SK-N-SH treated with all-trans-retinoic acid at 6 μM for 48 hours (cell line): ENCODE measurements around the gene SLC10A2.
A peak's percentile ranks its signal among the peaks of the same experiment; 100 is the strongest.
"Not testable (repeated sequence)": the region's sequence is repeated elsewhere in the genome, so short reads cannot be mapped to it uniquely, and the experiment has no call there.

Experiments
- ATAC-seq: fragments of 200-7000 bp; cut with Tn5 transposase; 3 replicates; pipeline ENCODE4 v1.9.1; 2020; ENCODE audit warnings: mild to moderate bottlenecking, moderate library complexity
- ARNTL ChIP-seq: fragments of 450-650 bp; formaldehyde crosslinking; IDR thresholded peaks from 2 replicates; pipeline ENCODE4 v1.5.0; 2020; ENCODE audit warnings: low read depth, mild to moderate bottlenecking, moderate library complexity, borderline replicate concordance
- BACH2 ChIP-seq: fragments of 250-450 bp; sonication (Bioruptor Pico); IDR thresholded peaks from 2 replicates; pipeline ENCODE4 v1.9.0; 2021; ENCODE audit warnings: mild to moderate bottlenecking, borderline replicate concordance
- ESRRG ChIP-seq: fragments of 250-450 bp; sonication (Bioruptor Pico); IDR thresholded peaks from 2 replicates; pipeline ENCODE4 v1.6.1; 2021; ENCODE audit warnings: mild to moderate bottlenecking
- ISL1 ChIP-seq: fragments of 250-450 bp; sonication (Bioruptor Pico); IDR thresholded peaks from 2 replicates; pipeline ENCODE4 v2.1.2; 2022; ENCODE audit warnings: mild to moderate bottlenecking, moderate library complexity
- PPARA ChIP-seq: fragments of 250-450 bp; sonication (Bioruptor Pico); IDR thresholded peaks from 2 replicates; pipeline ENCODE4 v1.5.0; 2020; ENCODE audit warnings: mild to moderate bottlenecking, borderline replicate concordance
- RARB ChIP-seq: fragments of 250-450 bp; sonication (Bioruptor Pico); IDR thresholded peaks from 2 replicates; pipeline ENCODE4 v1.8.0; 2021; ENCODE audit warnings: mild to moderate bottlenecking, moderate library complexity
- SNAI2 ChIP-seq: fragments of 250-450 bp; sonication (Bioruptor Pico); IDR thresholded peaks from 2 replicates; pipeline ENCODE4 v1.5.0; 2020; ENCODE audit warnings: mild to moderate bottlenecking, moderate library complexity
- TCF4 ChIP-seq: fragments of 250-450 bp; sonication (Bioruptor Pico); IDR thresholded peaks from 2 replicates; pipeline ENCODE4 v1.8.0; 2021; ENCODE audit warnings: mild to moderate bottlenecking, moderate library complexity, borderline replicate concordance
- ZC3H10 ChIP-seq: fragments of 250-450 bp; sonication (Bioruptor Pico); IDR thresholded peaks from 2 replicates; pipeline ENCODE4 v1.5.1; 2021; ENCODE audit warnings: mild to moderate bottlenecking, moderate library complexity
- ZFP3 ChIP-seq: fragments of 250-450 bp; sonication (Bioruptor Pico); IDR thresholded peaks from 2 replicates; pipeline ENCODE4 v1.5.0; 2020; ENCODE audit warnings: mild to moderate bottlenecking, moderate library complexity
- ZFP30 ChIP-seq: fragments of 450-650 bp; formaldehyde crosslinking; IDR thresholded peaks from 2 replicates; pipeline ENCODE4 v1.5.0; 2022; ENCODE audit warnings: mild to moderate bottlenecking, moderate library complexity
- ZNF565 ChIP-seq: fragments of 450-650 bp; formaldehyde crosslinking; conservative IDR thresholded peaks from 2 replicates; pipeline ENCODE4 v1.5.0; 2020; ENCODE audit warnings: low read depth, mild to moderate bottlenecking, moderate library complexity
- ZNF8 ChIP-seq: fragments of 450-650 bp; formaldehyde crosslinking; IDR thresholded peaks from 2 replicates; pipeline ENCODE4 v1.5.0; 2020; ENCODE audit warnings: mild to moderate bottlenecking, moderate library complexity
- TF ChIP-seq, protein P1 (sequence below): fragments of 250-450 bp; sonication (Bioruptor Pico); IDR thresholded peaks from 2 replicates; pipeline ENCODE4 v1.5.0; 2020; ENCODE audit warnings: mild to moderate bottlenecking, moderate library complexity
- TF ChIP-seq, protein P2 (sequence below): fragments of 250-450 bp; sonication (Bioruptor Pico); IDR thresholded peaks from 2 replicates; pipeline ENCODE4 v1.5.1; 2021; ENCODE audit warnings: mild to moderate bottlenecking, moderate library complexity
- TF ChIP-seq, protein P3 (sequence below): fragments of 250-450 bp; sonication (Bioruptor Pico); IDR thresholded peaks from 2 replicates; pipeline ENCODE4 v1.5.1; 2020; ENCODE audit warnings: low read depth, mild to moderate bottlenecking, moderate library complexity
- TF ChIP-seq, protein P4 (sequence below): fragments of 250-450 bp; sonication (Bioruptor Pico); IDR thresholded peaks from 2 replicates; pipeline ENCODE4 v1.8.0; 2021; ENCODE audit warnings: low read depth, mild to moderate bottlenecking, moderate library complexity, borderline replicate concordance
- TF ChIP-seq, protein P5 (sequence below): fragments of 250-450 bp; sonication (Bioruptor Pico); IDR thresholded peaks from 2 replicates; pipeline ENCODE4 v1.8.0; 2020; ENCODE audit warnings: mild to moderate bottlenecking, moderate library complexity, borderline replicate concordance

Gene SLC10A2, protein sequence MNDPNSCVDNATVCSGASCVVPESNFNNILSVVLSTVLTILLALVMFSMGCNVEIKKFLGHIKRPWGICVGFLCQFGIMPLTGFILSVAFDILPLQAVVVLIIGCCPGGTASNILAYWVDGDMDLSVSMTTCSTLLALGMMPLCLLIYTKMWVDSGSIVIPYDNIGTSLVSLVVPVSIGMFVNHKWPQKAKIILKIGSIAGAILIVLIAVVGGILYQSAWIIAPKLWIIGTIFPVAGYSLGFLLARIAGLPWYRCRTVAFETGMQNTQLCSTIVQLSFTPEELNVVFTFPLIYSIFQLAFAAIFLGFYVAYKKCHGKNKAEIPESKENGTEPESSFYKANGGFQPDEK

DNA sequence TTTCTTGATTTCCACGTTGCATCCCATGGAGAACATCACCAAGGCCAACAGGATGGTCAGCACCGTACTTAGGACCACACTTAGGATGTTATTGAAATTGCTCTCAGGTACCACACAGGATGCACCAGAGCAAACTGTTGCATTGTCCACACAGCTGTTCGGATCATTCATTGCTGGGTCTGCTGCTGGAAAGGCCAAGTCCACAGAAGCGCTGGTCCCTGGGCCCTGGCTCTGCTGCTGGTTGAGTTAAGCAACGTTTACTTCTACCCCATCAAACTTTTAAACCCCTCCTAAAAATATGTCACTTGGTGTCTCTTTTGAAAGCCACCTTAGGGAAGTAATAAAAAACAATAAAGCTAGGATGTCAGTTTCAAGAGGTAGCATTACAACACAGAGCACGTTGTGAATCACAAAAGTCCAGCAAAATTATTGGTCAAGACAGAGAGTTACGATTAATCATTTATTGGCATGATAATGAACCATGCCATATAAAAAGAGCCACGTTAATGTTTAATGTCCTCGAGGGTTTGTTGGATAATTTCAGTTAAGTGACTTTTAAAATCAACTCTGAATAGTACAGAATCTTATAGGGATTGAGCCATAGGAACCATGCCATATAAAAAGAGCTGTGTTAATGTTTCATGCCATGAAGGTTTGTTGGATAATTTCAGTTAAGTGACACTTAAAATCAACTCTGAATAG lies at the start of gene SLC10A2:
Gene SLC10A2, minus strand, starts transcription at position 339 of the 702 bp plus-strand sequence. Its CDS starts 168 bp downstream, at position 171.
- no peak for TF ChIP-seq ZNF8 (CRISPR knock-in tag)
- TF ChIP-seq ZFP3: no peak
- no peak for ATAC-seq

DNA sequence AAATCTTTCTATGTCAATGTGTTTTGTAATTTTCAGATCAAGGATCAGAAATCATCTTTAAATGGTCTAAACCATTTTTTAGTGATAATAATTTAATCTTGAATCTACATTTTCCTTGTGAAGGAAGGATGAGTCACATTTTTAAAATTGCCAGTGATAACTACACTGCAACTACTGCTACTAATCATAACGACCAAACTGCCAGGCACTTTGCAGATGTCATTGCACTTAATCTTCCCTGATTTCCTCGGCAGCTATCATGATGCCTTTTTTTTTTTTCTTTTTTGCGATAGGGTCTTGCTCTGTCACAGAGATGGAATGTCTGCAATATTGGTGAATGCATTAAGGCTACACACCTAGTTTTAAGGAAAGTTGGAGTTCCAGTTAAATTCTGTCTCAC lies 41.4 kb upstream of the SLC10A2 start:
- TF ChIP-seq ISL1 (CRISPR knock-in tag) (peak; percentile 82), ZNF8 (CRISPR knock-in tag) (no peak), PPARA (no peak), ZC3H10 (no peak), SNAI2 (no peak)
- TF ChIP-seq, protein P1, sequence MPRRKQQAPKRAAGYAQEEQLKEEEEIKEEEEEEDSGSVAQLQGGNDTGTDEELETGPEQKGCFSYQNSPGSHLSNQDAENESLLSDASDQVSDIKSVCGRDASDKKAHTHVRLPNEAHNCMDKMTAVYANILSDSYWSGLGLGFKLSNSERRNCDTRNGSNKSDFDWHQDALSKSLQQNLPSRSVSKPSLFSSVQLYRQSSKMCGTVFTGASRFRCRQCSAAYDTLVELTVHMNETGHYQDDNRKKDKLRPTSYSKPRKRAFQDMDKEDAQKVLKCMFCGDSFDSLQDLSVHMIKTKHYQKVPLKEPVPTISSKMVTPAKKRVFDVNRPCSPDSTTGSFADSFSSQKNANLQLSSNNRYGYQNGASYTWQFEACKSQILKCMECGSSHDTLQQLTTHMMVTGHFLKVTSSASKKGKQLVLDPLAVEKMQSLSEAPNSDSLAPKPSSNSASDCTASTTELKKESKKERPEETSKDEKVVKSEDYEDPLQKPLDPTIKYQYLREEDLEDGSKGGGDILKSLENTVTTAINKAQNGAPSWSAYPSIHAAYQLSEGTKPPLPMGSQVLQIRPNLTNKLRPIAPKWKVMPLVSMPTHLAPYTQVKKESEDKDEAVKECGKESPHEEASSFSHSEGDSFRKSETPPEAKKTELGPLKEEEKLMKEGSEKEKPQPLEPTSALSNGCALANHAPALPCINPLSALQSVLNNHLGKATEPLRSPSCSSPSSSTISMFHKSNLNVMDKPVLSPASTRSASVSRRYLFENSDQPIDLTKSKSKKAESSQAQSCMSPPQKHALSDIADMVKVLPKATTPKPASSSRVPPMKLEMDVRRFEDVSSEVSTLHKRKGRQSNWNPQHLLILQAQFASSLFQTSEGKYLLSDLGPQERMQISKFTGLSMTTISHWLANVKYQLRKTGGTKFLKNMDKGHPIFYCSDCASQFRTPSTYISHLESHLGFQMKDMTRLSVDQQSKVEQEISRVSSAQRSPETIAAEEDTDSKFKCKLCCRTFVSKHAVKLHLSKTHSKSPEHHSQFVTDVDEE (CRISPR knock-in tag): no peak
- TF ChIP-seq, protein P2, sequence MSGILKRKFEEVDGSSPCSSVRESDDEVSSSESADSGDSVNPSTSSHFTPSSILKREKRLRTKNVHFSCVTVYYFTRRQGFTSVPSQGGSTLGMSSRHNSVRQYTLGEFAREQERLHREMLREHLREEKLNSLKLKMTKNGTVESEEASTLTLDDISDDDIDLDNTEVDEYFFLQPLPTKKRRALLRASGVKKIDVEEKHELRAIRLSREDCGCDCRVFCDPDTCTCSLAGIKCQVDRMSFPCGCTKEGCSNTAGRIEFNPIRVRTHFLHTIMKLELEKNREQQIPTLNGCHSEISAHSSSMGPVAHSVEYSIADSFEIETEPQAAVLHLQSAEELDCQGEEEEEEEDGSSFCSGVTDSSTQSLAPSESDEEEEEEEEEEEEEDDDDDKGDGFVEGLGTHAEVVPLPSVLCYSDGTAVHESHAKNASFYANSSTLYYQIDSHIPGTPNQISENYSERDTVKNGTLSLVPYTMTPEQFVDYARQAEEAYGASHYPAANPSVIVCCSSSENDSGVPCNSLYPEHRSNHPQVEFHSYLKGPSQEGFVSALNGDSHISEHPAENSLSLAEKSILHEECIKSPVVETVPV (CRISPR knock-in tag): no peak
- ATAC-seq: no peak

DNA sequence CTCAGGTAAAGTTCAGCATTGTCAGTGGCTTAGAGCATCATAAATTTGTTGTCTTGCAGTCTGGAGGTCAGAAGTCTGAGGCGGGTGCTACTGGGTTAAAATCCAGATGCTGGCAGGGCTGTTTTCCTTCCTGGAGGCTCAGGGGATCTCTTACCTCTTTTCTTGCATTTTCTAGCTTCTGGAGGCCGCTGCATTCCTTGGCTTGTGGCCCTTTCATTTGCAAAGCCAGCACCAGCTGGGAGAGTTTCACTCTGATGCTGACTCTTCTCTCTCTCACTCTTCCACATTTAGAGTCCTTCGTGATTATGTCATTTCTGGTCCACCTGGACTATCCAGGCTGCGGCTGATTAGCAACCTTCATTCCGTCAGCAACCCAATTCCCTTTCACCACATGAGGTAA lies 38.1 kb upstream of the SLC10A2 start:
- TF ChIP-seq, protein P3, sequence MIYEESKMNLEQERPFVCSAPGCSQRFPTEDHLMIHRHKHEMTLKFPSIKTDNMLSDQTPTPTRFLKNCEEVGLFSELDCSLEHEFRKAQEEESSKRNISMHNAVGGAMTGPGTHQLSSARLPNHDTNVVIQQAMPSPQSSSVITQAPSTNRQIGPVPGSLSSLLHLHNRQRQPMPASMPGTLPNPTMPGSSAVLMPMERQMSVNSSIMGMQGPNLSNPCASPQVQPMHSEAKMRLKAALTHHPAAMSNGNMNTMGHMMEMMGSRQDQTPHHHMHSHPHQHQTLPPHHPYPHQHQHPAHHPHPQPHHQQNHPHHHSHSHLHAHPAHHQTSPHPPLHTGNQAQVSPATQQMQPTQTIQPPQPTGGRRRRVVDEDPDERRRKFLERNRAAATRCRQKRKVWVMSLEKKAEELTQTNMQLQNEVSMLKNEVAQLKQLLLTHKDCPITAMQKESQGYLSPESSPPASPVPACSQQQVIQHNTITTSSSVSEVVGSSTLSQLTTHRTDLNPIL (CRISPR knock-in tag): no peak
- TF ChIP-seq ZNF565 (CRISPR knock-in tag): no peak
- TF ChIP-seq TCF4 (CRISPR knock-in tag): no peak
- TF ChIP-seq, protein P4, sequence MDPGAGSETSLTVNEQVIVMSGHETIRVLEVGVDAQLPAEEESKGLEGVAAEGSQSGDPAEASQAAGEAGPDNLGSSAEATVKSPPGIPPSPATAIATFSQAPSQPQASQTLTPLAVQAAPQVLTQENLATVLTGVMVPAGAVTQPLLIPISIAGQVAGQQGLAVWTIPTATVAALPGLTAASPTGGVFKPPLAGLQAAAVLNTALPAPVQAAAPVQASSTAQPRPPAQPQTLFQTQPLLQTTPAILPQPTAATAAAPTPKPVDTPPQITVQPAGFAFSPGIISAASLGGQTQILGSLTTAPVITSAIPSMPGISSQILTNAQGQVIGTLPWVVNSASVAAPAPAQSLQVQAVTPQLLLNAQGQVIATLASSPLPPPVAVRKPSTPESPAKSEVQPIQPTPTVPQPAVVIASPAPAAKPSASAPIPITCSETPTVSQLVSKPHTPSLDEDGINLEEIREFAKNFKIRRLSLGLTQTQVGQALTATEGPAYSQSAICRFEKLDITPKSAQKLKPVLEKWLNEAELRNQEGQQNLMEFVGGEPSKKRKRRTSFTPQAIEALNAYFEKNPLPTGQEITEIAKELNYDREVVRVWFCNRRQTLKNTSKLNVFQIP (CRISPR knock-in tag): no peak
- TF ChIP-seq, protein P2 (CRISPR knock-in tag): no peak
- no peak for TF ChIP-seq RARB (CRISPR knock-in tag)
- no peak for TF ChIP-seq ZFP30 (CRISPR knock-in tag)
- no peak for TF ChIP-seq ESRRG (CRISPR knock-in tag)
- TF ChIP-seq, protein P5, sequence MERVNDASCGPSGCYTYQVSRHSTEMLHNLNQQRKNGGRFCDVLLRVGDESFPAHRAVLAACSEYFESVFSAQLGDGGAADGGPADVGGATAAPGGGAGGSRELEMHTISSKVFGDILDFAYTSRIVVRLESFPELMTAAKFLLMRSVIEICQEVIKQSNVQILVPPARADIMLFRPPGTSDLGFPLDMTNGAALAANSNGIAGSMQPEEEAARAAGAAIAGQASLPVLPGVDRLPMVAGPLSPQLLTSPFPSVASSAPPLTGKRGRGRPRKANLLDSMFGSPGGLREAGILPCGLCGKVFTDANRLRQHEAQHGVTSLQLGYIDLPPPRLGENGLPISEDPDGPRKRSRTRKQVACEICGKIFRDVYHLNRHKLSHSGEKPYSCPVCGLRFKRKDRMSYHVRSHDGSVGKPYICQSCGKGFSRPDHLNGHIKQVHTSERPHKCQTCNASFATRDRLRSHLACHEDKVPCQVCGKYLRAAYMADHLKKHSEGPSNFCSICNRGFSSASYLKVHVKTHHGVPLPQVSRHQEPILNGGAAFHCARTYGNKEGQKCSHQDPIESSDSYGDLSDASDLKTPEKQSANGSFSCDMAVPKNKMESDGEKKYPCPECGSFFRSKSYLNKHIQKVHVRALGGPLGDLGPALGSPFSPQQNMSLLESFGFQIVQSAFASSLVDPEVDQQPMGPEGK: no peak
- TF ChIP-seq BACH2 (CRISPR knock-in tag): no peak
- no peak for TF ChIP-seq SNAI2
- TF ChIP-seq ARNTL (CRISPR knock-in tag): no peak
- no peak for TF ChIP-seq ZC3H10
- TF ChIP-seq ISL1 (CRISPR knock-in tag): no peak
- TF ChIP-seq, protein P1 (CRISPR knock-in tag): no peak
- TF ChIP-seq, all 23 proteins: peak for 0
- no peak for ATAC-seq

DNA sequence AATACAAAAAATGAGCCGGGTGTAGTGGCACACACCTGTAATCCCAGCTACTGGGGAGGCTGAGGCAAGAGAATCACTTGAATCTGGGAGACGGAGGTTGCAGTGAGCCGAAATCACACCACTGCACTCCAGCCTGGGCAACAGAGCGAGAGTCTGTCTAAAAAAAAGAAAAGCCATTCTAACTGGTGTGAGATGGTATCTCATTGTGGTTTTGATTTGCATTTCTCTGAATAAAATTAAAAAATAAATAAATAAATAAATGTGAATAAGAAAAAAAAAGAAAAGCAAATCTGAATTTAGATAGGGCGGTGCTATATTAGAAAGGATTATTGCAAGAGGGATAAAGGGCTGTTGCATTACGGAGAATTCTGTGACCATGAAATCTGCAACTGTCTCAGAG lies 37.2 kb upstream of the SLC10A2 start:
- not testable (repeated sequence) for ATAC-seq
